Jurkat, Clone E6-1 (cell line): ENCODE data around the gene RFTN1.

Experiments used
- DNase-seq: peaks from one replicate; pipeline ENCODE4 v3.0.0-alpha.2; 2011; ENCODE audit warnings: low read depth, low spot score
- H3K4me3 ChIP-seq: 2 replicates; pipeline ENCODE4 v1.5.1; 2011; ENCODE audit warnings: mild to moderate bottlenecking, low read length, control low read depth, moderate library complexity

Gene RFTN1

DNA sequence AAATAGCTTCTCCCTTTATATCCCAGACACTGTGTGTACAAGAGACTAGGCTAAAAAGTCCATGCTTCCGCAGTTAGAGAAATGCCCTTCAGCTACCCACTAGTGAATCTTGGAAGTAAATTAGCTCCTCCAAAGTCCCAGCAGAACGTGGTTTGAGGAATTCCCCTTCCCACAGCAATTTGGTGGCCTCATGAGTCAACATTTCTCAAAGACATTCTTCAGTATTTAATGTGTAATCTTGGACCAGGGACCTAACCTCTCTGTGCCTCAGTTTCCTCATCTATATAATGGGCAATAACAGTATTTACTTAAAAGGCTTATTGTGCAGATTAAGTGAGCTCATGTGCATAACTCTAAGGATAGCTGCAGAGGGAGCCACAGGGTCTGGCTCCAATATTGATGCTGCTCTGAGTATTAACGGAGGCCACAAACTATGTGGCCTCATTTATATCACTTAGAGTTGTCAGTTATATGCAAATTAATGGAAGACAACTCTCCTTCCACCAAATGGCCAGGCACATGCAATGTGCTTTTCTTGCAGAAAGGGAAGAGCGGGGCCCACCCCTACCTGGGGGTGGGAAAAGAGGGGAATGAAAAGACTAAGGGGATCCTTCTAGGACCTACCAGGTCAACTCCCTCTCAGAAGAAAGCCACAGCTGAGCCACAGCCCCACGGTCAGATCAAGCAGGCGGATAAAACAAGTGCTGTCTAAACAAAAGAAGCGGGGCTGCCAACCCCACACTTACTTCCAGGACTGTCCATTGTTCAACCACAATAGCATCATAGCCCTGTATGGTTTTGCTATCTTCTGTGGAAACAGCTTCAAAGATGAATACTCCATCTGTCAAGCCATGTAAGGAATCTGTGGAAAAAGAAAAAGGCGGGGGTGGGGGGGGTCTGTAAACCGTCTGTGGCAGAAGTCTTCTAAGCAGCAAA is 156.0 kb downstream of the RFTN1 start:
- DNase-seq: no peak
- H3K4me3 ChIP-seq: no peak overlapping the region

DNA sequence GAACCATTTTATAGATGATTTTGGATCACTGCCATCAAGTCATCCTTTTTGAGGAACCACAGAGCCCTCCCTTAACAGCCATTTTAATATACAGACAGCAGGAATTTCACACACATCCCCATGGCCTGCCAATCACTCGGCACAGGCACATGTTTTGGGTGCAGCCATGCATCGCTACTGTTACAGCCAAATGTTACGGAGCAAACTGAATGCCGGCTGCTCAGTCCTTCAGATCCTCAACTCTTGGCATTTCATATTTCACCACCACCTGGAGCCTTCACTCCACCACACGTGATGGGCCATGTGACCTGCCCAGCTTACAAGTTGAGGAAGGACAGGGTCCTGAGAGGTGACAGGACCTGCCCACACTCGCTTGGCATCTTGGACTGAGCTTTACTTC is 157.7 kb downstream of the RFTN1 start:
- no peak for DNase-seq
- no peak overlapping the region for H3K4me3 ChIP-seq

DNA sequence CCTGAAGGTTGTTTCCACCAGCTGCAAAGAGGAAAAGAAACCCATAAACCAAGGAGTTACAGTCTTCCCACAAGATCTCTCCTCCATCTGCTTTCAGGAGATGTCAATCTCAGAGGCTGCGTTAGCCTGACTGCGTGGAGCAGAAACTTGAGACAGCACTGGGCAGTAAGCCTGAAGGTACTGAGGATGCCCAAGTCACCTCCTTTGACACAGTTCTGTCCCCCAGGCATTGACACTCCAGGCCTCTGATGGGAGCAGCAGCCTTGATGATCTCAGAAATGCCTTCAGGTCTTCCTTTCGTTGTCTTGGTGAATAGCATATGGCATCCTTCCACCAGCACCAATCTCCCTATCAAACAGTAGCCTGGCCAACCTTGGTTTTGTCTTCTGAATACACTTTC is 159.2 kb downstream of the RFTN1 start:
- H3K4me3 ChIP-seq: no peak overlapping the region
- no peak for DNase-seq

DNA sequence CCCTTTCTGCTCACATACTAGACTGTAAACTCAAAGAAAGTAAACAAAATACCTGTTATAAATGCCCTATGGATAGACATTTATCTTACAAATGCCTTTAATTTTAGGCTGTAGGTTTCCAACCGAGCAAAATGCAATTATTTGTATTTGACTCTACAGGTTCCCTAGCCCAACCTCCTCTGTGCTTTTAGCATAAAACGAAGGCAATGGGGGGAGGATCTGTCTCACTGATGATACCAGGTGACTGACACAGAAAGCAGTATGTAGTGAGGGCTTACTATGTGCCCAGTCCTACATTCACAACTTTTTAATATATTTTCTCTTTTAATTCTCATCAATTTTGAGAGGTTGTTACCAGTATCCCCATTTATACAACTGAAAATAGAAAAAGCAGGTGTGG is 161.1 kb downstream of the RFTN1 start:
- H3K4me3 ChIP-seq: no peak overlapping the region

DNA sequence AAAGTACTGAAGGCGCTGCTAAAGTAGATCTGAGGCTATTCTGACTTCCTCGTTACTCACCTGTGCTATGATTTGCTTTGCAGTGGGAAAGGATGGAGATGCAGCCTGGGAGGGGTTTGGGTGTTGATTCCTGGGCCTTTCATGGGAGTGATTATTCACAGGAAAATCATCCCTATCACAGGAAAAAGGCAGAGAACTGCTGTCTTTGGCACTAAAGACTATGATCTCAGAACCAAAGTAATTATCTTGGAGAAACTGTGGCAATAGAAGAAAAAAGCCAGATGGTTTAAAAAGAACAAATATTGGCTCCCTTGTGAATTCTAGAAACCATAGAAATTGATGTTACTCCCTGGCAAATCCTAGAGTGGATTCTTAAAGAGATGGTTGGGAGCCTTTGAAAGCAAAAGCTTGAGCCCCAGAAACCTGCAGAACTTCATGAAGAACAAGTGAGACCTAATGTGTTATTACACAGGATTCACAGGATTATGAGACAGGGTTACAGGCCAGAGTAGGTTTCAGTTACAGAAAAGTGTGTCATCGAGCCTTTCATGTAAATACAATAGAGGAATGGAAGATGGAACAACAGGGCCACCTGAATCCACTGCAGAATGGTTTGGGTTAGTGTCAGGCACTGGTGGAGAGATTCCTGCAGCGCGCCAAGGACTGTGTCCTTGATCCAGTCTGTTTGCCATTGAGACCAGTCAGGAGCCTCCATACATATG is 162.7 kb downstream of the RFTN1 start:
- no peak overlapping the region for H3K4me3 ChIP-seq
- DNase-seq: no peak

More for the DNA sequence above, 161.1 kb downstream of the RFTN1 start:
- no peak for DNase-seq

DNA sequence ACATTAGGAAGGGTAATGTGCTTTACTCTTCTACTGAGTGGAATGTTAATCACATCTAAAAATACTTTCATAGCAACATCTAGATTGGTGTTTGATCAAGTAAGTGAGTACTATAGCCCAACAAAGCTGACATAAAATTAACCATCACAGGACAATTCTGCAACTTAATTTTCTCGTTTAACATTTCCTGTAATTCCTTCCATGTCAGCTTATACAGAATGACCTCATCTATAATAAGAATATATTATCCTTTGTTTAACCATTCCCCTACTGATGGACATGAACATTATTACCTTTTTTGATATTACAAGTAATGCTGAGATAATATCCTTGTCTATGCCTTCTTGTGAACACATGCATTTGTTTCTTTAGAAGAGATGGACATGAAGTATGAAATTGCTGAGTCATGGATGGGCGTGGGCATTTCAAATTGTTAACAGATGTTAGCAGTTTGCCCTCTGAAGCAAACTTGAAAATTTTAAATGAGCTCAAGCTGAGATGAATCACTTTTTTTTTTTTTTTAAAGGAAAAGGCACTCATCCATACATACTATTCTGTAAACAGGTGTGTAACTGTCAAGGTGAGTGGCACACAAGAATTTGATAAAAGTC is 163.4 kb downstream of the RFTN1 start:
- no peak overlapping the region for H3K4me3 ChIP-seq
- DNase-seq: no peak

DNA sequence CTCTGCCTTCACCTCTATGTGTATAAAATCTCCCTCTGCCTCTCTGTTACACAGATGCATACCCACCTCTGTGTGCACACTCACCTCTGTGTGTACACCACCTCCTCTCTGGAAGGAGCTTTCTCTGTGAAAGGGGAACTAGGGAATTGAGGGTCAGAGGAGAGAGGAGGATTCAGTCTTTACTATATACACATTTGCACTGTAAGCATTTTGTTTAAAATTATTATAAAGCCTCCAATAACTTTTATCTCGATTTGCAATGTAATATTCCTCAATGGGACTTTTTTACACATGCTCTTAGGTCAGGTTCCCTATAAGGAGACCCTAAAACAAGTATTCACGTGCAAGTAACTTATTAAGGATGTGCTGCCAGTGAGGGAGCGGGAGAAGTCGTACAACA is 166.0 kb downstream of the RFTN1 start:
- DNase-seq: no peak
- no peak overlapping the region for H3K4me3 ChIP-seq

DNA sequence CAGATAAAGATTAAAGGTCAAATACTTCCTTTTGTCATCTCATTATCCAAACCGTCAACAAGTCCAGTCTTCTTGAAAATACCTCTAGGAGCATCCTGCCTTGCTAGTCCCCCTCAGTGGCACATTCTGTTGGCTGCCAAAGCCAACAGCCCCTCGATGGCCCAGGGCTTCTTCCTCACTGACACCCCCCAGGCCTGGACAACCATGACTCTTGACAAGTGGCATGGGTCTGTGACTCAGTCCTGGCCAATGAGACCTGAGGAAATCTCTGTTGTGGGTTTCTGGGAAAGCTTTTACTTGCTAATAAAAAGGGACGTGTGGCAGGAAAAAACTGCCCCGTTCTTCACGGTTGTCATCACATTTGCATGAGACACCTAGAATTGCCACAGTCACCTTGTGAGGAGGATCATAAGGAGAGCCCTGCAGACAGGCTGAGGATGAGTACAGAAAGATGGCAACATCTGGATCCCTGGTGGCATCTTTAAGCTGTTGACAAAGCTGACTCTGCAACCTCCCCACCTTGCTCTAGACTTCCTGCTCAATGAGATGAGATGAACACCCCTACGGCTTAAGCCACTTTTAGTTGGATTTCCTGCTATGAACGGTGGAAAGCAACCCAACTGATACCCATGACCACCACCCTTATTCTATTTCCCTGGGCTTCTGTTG is 167.0 kb downstream of the RFTN1 start:
- peak; percentile 15 for DNase-seq
- no peak overlapping the region for H3K4me3 ChIP-seq

DNA sequence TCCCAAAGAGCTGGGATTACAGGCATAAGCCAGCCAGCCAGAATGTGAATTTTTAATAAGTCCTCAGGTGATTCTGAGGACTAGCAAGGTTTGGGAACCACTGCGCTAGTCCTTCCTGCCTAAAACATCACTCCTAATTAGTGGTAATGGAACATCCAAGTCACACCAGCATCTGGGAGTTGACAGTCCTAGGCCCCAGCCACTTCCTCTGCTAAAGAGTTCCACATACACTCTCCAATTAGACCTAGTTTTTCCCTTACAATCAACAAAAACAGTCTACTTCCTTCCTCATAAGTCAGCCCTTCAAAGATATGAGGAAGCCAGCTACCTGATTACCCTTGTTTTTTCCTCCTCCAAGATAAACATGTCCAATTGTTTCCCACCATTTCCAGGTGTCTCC is 170.4 kb downstream of the RFTN1 start:
- DNase-seq: no peak
- no peak overlapping the region for H3K4me3 ChIP-seq

DNA sequence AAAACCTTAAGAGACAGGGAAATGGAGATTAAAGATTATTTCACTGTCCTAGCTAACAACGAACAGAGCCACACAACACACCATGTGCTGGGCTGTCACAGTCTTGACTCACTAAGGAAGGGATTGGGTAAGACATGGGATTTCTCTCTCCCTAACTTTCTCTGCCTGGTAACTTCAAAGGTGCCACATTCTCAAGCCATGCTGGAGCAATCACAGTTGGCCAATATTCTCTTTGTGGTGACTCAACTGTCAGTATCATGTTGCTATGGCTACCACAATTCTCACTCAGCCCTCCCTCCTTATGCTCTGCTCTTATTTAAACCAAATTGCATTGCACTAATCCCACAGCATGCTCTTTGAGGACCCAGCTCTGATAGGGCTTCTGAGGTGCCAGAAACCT is 174.5 kb downstream of the RFTN1 start:
- DNase-seq: peak; percentile 71

DNA sequence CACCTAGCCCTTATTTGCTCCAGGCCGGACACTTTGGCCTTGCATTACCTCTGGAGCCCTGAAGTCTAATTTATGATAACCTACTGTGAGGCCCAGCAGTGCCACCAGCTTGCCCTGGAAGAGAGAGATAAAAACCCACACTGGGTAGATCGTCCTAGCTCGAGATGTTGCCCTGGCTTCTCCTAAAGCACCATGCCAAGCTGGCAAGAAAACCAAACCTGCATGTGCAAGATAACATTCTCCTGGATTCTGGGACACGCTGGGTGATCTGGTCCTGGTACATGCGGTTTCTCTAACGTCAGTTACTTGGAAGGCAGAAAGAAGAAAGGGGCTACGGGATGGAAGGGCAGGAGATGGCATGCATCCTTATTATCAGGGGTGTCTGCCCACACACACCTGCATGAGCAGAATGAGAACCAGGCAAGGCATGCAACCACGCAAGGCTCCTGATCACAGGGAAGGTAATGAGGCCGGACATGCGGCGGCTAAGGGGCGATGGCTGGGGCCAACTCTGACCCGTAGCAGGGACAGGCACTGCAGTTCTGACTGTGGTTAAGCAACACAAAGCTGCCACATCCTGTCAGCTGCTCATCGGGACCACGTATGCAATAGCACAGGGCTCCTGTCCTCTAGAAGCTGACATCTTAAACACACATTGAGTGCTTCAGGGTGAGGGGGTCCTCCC is 175.5 kb downstream of the RFTN1 start:
- peak; percentile 78 for DNase-seq
- H3K4me3 ChIP-seq: no peak overlapping the region

More for the DNA sequence above, 174.5 kb downstream of the RFTN1 start:
- H3K4me3 ChIP-seq: no peak overlapping the region

DNA sequence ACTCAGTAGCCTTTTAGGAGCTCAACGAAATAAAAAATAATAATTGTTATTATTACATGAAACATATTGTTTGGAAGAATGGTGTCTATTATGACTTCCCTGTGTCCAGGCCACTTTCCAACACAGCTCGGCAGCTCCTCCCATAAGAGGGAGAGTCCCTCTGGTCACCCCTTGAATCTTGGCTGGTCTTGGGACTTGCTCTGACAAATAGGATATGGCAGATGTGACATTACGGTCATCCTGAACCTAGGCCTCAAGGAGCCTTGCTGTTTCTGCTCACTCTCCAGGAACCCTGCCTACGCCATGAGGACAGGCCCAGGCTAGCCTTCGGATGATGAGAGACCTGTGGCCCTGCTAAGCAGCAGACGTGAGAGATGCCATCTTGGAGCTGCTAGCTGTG is 176.7 kb downstream of the RFTN1 start:
- DNase-seq: no peak
- H3K4me3 ChIP-seq: no peak overlapping the region

DNA sequence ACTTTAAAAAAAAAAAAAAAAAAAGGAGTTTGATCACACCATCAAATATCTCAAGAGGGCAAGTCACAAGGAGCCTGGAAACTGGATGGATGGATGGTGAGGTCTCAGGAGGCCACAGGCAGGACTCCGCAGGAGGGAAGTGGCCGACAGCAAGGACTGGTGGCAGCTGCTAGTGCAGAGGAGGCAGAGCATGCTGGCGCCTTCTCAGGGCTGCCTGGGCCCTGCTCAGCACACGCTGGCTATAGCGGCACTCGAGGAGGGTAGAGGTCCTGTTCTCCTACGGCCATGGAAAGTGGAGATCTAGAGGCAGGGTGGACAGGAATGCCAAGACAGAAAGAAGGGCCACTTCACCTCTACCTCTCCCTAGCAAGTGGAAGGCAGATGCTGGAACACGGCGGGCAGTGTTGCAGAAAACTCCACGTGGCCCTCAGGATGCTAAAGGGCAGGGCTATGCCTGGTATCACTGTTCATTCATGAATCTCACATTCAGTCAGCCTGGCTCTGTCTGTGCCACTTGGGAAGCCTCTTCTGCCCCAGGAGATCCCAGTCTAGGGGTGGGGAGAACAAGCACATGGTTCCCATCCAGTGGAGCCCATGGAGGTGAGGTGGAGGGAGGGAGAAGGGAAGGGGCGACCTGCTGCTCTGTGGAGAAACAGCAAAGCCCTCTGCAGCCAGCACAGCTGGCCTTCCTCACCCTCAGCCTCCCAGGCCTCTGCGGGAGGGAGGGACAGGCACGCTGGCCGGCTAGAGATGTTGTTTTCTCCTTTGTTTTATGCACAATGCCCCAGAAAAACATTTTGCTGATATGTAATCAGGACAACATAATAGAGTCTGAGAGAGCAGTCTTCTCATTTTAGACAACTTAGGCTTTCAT is 177.5 kb downstream of the RFTN1 start:
- no peak for DNase-seq
- no peak overlapping the region for H3K4me3 ChIP-seq

DNA sequence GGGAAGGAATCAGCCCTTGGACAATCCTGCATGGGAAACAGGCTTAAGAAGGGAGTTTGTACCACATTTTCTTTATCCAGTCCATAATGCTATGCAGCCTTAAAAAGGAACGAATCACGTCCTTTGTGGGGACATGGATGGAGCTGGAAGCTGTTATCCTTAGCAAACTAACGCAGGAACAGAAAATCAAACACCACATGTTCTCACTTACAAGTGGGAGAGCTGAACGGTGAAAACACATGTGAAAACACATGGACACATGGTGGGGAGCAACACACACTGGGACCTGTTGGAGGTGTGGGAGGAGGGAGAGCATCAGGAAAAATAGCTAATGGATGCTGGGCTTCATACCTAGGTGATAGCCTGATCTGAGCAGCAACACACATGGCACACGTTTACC is 178.2 kb downstream of the RFTN1 start:
- no peak for DNase-seq
- H3K4me3 ChIP-seq: no peak overlapping the region

DNA sequence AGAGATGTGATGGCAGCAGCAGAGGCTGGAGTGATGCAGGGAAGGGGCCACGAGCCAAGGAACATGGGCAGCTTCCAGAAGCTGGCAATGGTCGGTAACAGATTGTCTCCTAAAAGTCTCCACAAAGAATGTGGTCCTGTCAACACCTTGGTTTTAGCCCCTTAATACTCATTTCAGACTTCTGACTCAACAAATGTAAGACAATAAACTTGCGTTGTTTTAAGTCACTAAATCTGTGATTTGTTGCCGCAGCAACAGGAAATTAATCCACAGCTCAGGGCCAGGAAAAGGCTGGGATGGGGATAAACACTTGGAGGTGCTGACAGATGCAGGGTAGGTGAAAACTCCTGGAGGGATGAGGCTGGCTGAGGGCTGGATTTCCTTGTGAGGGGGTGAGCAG is 178.6 kb downstream of the RFTN1 start:
- no peak overlapping the region for H3K4me3 ChIP-seq

DNA sequence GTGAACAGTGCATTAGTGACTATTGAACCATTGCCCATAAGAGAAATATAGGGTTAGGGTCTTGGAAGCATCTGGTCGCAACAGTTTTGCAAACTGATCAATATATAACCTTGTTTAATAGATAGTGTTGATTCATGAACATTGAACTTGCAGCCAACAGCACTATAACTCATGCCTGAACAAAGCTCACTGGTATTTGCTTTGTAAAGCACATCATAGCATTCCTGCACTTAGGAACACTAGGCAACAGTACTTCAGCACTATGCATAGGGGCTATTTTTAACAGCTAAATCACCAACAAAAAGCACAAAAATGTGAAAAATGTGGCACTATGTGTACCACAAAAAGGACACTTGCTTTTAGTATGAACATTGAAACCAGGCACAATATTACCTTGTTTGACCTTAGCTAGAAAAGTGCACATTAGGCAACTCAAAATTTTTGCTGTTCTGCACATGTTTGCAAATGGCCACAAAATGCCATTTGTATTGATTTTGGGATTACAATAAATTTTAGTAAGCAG is 180.5 kb downstream of the RFTN1 start:
- H3K4me3 ChIP-seq: no peak overlapping the region
- DNase-seq: no peak

More for the DNA sequence above, 178.6 kb downstream of the RFTN1 start:
- DNase-seq: no peak

DNA sequence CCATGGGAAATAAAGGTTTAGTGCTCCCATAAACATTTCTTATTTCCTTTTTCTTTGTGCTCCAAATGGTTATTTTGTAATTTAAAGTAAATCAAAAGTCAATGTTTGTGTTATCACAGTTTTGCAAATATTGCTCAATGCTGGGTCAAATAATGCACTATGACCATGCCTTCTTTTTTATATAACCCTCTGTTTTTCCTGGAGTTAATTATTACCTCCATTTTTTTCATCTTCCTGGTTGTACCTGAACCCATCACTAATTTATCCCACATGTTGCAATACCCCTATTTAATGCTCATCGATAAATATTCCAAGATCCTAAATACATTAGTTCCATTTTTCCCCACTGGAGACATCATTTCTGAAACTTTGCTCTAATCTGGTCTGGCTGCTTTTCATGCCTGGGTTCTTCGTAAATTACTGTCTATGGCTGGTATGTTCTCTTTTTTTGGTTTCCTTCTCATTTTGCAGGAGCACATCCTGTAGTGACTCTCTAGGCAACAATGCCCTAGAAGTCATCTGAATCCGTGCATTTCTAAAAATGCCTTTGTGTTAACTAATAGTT is 182.1 kb downstream of the RFTN1 start:
- no peak for DNase-seq

DNA sequence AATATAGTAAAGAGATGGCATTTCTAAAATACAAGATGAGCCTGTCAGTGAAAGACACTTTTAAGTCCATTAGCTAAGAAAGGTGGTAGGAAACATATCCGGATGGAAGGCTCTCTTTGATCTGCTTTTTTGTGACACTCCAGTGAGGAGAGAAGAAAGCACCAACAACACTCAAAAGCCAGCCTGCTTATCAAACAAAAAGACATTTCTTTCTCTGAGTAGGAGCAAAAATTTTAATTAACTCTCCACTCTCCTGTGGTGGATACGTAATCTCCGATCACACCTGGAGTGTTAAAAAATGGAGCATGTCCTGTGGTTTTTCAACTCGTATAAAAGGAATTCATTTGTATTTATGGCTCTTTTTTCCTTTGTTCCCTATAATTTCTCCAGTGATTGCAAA is 183.1 kb downstream of the RFTN1 start:
- DNase-seq: no peak
- no peak overlapping the region for H3K4me3 ChIP-seq

More for the DNA sequence above, 182.1 kb downstream of the RFTN1 start:
- no peak overlapping the region for H3K4me3 ChIP-seq
